ENCODE data around the gene DNAJC25.

DNA sequence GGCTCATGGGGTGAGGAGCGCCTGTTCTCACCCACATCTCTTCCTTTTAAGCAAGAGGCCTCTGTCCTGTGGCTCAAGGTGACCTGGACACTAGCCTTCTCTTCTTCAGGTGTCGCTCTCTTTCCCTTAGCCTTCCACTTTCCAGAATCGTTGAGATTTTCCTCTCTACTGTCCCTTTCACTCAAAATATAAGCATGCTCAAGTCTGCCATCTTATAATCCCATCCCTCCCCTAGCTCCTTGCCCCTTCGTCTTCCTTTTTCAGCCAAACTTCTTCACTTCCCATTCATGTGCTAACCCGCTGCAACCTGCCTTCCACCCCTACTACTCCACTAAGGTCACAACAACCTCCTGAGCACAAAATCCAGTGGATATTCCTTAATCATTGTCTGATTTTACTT is 44.8 kb upstream of the DNAJC25 start:
- no peak for TF ChIP-seq CTCF (IDR thresholded peaks at IDR 0.05; ENCODE audit: low read depth, low read length)
- no peak for TF ChIP-seq EZH2phosphoT487 (IDR thresholded peaks at IDR 0.05; ENCODE audit: low read depth)
